ENCODE data around the gene NRG3.
"Not testable (repeated sequence)": the region's sequence is repeated elsewhere in the genome, so short reads cannot be mapped to it uniquely, and the experiment has no call there.

NRG3 gene

DNA sequence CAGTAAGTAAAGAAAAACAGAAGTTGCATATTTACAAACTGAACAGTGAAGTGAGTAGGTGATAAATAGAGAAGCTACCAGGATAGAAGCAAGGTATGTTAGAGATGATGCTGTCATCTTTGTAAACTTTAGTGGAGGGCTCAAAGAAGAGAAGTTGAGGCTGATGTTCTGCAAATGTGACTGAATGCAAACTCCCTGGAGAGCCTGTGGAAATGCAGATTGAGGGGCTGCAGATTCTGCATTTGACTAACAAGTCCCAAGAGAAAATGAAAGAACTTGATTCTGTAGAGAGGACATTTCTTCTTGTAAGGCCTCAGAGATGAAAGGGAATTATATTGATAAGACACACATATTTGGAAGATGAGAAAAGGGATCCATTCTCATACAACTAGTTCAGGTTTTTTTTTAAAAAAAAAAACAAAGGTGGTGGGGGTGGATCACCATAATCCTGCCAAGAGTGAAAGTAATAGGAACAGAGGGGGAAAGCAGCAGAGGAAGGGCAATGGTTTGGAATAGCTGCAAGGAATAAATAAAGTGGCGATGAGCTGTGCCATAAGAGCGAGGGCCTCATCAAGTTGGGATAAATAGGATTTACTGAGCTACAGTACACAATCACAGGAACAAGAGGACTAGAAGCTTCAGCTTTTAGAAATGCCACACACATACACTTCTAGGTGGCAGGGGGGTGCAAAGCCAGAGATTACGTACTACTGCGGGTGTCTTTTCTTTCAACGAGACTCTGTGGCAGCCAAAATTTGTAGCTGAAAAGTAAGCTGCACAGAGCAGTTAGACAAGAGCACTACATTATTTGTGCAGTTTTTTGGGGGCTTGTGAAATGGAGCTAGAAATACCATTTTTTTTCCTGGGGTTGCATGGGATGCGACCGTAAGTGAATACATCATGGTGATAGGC lies 778.5 kb downstream of the NRG3 start:
- no peak overlapping the region for H3K4me3 ChIP-seq (replicated peaks; ENCODE audit: low read depth, low read length)
- DNase-seq (ENCODE audit: low read depth): no peak
- TF ChIP-seq, protein P1, sequence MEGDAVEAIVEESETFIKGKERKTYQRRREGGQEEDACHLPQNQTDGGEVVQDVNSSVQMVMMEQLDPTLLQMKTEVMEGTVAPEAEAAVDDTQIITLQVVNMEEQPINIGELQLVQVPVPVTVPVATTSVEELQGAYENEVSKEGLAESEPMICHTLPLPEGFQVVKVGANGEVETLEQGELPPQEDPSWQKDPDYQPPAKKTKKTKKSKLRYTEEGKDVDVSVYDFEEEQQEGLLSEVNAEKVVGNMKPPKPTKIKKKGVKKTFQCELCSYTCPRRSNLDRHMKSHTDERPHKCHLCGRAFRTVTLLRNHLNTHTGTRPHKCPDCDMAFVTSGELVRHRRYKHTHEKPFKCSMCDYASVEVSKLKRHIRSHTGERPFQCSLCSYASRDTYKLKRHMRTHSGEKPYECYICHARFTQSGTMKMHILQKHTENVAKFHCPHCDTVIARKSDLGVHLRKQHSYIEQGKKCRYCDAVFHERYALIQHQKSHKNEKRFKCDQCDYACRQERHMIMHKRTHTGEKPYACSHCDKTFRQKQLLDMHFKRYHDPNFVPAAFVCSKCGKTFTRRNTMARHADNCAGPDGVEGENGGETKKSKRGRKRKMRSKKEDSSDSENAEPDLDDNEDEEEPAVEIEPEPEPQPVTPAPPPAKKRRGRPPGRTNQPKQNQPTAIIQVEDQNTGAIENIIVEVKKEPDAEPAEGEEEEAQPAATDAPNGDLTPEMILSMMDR (IDR thresholded peaks at IDR 0.05; ENCODE audit: low read length, missing control alignments): no peak

DNA sequence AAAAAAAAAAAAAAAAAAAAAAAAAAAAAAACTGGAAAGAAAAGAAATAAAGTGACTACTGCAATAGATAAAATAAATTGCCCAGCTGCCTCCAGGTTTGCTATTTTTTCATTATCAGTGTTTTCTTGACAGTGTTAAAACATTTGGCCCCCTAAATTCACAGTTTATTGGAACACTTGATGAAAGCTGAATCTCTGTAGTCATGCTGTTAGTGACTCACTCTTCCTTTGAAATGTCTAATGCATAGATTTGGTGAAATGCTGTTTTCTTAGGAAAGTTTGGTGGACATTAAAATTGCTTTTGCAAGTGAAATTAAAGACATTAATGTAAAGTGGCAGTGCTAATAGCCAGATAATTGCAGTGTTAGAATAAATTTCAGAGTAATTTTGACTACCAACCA lies 785.2 kb downstream of the NRG3 start:
- TF ChIP-seq, protein P1 (IDR thresholded peaks at IDR 0.05; ENCODE audit: low read length, missing control alignments): no peak
- DNase-seq (ENCODE audit: low read depth): peak; percentile 8
- H3K4me3 ChIP-seq (replicated peaks; ENCODE audit: low read depth, low read length): no peak overlapping the region

DNA sequence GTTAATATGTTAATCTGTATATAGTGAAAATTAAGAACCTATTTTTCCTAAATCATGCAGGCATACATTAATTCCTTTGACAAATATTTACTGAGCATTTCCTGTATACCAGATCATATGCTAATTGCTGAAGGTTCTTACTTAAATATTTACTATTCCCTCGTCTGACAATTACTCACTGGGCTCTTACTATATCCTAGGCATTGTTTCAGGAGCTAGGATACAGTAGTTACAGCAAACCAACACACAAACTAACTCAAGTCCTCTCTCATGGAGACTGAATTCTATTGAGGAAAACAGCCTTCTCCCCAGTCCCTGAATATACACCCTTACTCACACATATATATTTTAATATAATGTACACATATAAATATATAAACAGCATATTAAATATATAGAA lies 786.0 kb downstream of the NRG3 start:
- DNase-seq (ENCODE audit: low read depth): peak; percentile 9
- H3K4me3 ChIP-seq (replicated peaks; ENCODE audit: low read depth, low read length): no peak overlapping the region
- TF ChIP-seq, protein P1 (IDR thresholded peaks at IDR 0.05; ENCODE audit: low read length, missing control alignments): no peak

DNA sequence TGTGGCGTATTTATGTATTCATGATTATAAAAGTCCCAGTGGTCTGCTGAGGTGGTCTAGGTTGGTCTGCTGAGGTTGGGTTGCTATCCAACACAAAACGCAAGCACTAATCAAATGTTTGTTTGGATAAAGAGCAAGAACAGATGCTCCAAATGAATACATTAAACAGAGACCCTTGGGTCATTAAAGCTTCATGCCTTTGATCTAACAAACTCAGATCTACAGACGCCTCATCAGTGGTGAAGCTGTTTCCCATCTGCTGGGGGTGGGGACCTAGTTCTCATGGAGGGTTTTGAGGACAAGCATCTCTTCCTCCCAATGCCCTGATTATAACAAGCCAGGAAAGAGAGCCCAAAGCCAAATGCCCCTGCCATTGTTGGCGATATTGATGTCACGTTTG lies 786.7 kb downstream of the NRG3 start:
- H3K4me3 ChIP-seq (replicated peaks; ENCODE audit: low read depth, low read length): no peak overlapping the region
- TF ChIP-seq, protein P1 (IDR thresholded peaks at IDR 0.05; ENCODE audit: low read length, missing control alignments): no peak
- no peak for DNase-seq (ENCODE audit: low read depth)

DNA sequence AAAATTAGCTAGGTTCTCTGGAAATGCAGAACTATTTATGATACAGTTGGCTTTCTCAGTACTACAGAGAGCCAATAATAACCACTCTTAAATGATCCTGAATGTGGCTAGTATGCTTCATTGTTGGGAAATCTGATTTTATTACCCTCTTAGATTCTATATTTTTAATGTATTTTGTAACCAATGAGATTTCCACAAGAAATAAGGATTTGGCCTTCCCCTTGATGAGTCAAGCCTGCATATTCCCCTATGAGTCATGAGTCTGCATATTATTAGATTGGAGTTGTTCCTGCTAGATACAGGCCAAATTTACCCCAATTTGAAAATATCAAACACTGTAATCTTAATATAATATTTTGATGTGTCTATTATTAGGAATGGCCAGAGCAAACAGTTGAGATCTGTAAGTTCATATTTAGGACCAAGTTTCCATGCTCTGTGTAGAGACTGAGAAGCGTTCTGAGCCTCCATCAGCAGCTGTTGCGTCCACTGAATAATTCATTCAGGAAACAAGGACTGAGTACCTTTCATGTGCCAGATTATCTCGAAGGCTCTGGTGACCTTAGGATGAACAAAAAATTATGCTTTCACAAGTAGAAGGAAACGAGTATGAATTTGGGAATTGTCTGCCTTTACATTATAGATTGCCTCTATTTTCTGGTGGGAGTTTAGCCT lies 793.4 kb downstream of the NRG3 start:
- H3K4me3 ChIP-seq (replicated peaks; ENCODE audit: low read depth, low read length): no peak overlapping the region
- TF ChIP-seq, protein P1 (IDR thresholded peaks at IDR 0.05; ENCODE audit: low read length, missing control alignments): no peak
- DNase-seq (ENCODE audit: low read depth): peak; percentile 43

DNA sequence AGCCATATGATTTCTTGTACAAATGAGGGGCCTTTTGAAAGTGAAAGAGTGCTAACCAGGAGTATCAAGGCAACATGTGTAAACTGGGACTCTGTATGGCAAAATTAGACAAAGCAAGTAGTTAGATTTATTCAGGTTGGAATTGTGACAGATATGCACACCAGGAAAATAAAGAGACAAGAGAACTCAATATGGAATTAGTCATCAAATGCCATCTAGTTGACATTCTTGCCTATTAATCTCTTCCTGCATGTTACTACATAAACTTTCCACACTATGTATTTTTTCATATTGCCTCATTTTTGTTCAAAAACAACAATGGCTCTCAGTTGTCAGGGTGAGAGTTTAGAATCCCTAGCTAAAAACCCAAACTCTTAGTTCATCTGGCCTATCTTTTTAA lies 799.0 kb downstream of the NRG3 start:
- DNase-seq (ENCODE audit: low read depth): peak; percentile 21

DNA sequence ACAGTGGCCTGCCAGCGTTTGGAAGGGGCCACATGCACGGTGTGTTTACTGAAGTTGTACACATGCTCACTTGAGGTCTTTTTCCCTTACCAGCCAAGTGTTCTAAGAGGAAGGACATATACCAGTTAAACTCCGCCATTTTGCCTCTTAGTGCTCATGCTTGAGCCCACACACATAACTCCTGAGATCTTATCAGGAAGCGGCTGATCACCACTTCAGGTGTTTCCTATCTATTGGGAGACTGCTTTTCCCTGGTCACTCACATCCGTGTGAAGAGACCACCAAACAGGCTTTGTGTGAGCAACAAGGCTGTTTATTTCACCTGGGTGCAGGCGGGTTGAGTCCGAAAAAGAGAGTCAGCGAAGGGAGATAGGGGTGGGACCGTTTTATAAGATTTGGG lies 802.9 kb downstream of the NRG3 start:
- not testable (repeated sequence) for H3K4me3 ChIP-seq (replicated peaks; ENCODE audit: low read depth, low read length); DNase-seq (ENCODE audit: low read depth)

More for the DNA sequence above, 799.0 kb downstream of the NRG3 start:
- TF ChIP-seq, protein P1 (IDR thresholded peaks at IDR 0.05; ENCODE audit: low read length, missing control alignments): no peak
- no peak overlapping the region for H3K4me3 ChIP-seq (replicated peaks; ENCODE audit: low read depth, low read length)

DNA sequence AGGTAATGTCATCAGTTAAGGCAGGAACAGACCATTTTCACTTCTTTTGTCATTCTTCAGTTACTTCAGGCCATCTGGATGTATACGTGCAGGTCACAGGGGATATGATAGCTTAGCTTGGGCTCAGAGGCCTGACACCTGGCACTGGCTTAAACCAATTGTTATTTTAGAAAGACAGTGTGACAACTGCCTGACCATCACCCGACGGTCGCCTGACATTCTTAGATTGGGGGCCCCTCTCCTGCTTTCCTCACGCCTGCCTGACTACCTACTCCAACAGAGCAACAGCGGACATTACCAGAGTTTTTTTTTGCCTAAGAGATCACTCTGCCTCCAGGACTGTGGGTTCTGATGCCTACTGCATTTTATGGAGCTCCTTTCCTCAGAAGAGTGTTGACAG lies 803.5 kb downstream of the NRG3 start:
- H3K4me3 ChIP-seq (replicated peaks; ENCODE audit: low read depth, low read length); DNase-seq (ENCODE audit: low read depth): not testable (repeated sequence)

Measured in fibroblast of pulmonary artery (primary cell).